ENCODE data around the gene FAM222B.

DNA sequence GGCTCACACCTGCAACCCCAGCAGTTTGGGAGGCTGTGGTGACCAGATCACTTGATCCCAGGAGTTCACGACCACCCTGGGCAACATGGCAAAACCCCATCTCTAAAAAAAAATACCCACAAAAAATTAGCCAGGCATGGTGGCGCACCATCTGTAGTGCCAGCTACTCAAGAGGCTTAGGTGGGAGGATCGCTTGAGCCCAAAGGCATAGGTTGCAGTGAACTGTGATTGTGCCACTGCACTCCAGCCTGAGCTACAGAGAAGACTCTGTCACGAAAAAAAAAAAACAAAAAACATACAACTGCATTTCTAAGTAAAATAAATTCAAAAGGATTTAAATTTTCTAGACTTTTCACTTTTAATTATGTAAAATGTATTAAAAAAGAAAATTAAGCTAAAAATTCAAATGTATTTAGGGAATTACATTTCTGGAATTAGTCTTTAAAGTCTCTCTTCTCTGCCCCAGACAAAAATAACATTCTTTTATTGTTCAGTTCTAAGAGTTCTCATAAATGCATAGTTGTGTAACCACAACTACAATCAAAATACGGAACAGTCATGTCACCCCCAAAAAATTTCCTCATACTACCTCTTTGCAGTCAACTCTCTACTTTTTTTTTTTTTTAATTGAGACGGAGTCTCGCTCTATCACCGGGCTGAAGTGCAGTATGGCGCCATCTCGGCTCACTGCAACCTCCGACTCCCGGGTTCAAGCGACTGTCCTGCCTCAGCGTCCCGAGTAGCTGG is 14.1 kb downstream of the FAM222B start:
- TF ChIP-seq, protein P1, sequence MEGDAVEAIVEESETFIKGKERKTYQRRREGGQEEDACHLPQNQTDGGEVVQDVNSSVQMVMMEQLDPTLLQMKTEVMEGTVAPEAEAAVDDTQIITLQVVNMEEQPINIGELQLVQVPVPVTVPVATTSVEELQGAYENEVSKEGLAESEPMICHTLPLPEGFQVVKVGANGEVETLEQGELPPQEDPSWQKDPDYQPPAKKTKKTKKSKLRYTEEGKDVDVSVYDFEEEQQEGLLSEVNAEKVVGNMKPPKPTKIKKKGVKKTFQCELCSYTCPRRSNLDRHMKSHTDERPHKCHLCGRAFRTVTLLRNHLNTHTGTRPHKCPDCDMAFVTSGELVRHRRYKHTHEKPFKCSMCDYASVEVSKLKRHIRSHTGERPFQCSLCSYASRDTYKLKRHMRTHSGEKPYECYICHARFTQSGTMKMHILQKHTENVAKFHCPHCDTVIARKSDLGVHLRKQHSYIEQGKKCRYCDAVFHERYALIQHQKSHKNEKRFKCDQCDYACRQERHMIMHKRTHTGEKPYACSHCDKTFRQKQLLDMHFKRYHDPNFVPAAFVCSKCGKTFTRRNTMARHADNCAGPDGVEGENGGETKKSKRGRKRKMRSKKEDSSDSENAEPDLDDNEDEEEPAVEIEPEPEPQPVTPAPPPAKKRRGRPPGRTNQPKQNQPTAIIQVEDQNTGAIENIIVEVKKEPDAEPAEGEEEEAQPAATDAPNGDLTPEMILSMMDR (IDR thresholded peaks at IDR 0.05): no peak
- TF ChIP-seq EP300 (IDR thresholded peaks at IDR 0.05; ENCODE audit: low read depth) (no peak), POLR2A (IDR thresholded peaks at IDR 0.05) (no peak)
